CD4-positive, alpha-beta T cell treated with Interleukin-17A for 1 hour (primary cell): ENCODE data around the gene EXOC6.
"Not testable (repeated sequence)": the region's sequence is repeated elsewhere in the genome, so short reads cannot be mapped to it uniquely, and the experiment has no call there.

Experiments used
- DNase-seq: peaks from one replicate; pipeline ENCODE4 v3.0.0-alpha.2; 2020

EXOC6 gene

GRCh38 chr10:93083743-93084539, 235.6 kb downstream of the EXOC6 start:
- DNase-seq: no peak

GRCh38 chr10:93085272-93085859, 237.0 kb downstream of the EXOC6 start:
- no peak for DNase-seq

GRCh38 chr10:93086289-93086688, 238.0 kb downstream of the EXOC6 start:
- DNase-seq: no peak

- DNase-seq: no peak
Measured at GRCh38 chr10:93087846-93088245, 239.5 kb downstream of the EXOC6 start.

- DNase-seq: no peak
Measured at GRCh38 chr10:93088466-93088865, 240.1 kb downstream of the EXOC6 start.

- no peak for DNase-seq
Measured at GRCh38 chr10:93090619-93091018, 242.3 kb downstream of the EXOC6 start.

GRCh38 chr10:93091960-93092359, 243.6 kb downstream of the EXOC6 start:
- no peak for DNase-seq

GRCh38 chr10:93095225-93095624, 246.9 kb downstream of the EXOC6 start:
- DNase-seq: no peak

- no peak for DNase-seq
Measured at GRCh38 chr10:93096901-93097300, 248.6 kb downstream of the EXOC6 start.

GRCh38 chr10:93097386-93097785, 249.1 kb downstream of the EXOC6 start:
- no peak for DNase-seq

GRCh38 chr10:93098816-93099215, 250.5 kb downstream of the EXOC6 start:
- no peak for DNase-seq

- no peak for DNase-seq
Measured at GRCh38 chr10:93099670-93100069, 251.3 kb downstream of the EXOC6 start.

GRCh38 chr10:93101148-93101547, 252.8 kb downstream of the EXOC6 start:
- DNase-seq: not testable (repeated sequence)

- DNase-seq: no peak
Measured at GRCh38 chr10:93103953-93104352, 255.6 kb downstream of the EXOC6 start.

GRCh38 chr10:93106631-93107072, 258.3 kb downstream of the EXOC6 start:
- DNase-seq: no peak
